ENCODE results near the gene EPG5. TPM values are rescaled to one million over a fixed set of nuclear protein-coding genes. Genes with fewer than 3 reads are reported as not detected.

EPG5 gene
- total and polyA plus RNA-seq, 9 of the 15 experiments (the other 6 are each of a cell fraction or from before 2014, with no cell fraction given), result 1.3 to 10.7 (median 5.2) TPM

- TF ChIP-seq REST (IDR thresholded peaks at IDR 0.05; ENCODE audit: borderline replicate concordance) (no peak), REST (CRISPR knock-in tag; IDR thresholded peaks at IDR 0.05; ENCODE audit: low read depth) (no peak), ZNF75A (CRISPR knock-in tag; IDR thresholded peaks at IDR 0.05) (no peak), POLR2H (tag; IDR thresholded peaks at IDR 0.05; ENCODE audit: low read depth) (no peak), DACH1 (IDR thresholded peaks at IDR 0.05; ENCODE audit: partially characterized antibody) (peak; percentile 10), HMGXB4 (CRISPR knock-in tag; IDR thresholded peaks at IDR 0.05) (no peak), ZNF408 (CRISPR knock-in tag; IDR thresholded peaks at IDR 0.05; ENCODE audit: low read depth) (no peak), NCOR1 (IDR thresholded peaks at IDR 0.05) (peak; percentile 57; the same call in 1 of the 2 replicates), ZNF277 (CRISPR knock-in tag; IDR thresholded peaks at IDR 0.05; ENCODE audit: borderline replicate concordance) (no peak), RFX7 (CRISPR knock-in tag; IDR thresholded peaks at IDR 0.05) (no peak), ZNF592 (IDR thresholded peaks at IDR 0.05) (no peak)
Measured at GRCh38 chr18:46010050-46010449, 42.9 kb upstream of the EPG5 start (continued).
